ENCODE measurements around the gene DIAPH1.
"Not testable (repeated sequence)": the region's sequence is repeated elsewhere in the genome, so short reads cannot be mapped to it uniquely, and the experiment has no call there.

DNA sequence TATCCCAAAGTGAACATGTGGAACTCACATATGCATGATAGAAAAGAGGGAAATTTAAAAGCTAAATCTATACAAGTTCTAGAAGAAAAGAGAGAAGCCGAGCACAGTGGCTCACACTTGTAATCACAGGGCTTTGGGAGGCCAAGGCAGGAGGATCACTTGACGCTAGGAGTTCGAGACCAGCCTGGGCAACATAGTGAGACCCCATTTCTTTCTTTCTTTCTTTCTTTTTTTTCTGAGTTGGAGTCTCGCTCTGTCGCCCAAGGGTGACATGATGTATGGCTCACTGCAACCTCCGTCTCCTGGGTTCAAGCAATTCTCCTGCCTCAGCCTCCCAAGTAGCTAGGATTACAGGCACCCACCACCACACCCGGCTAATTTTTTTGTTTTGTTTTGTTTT is 8.9 kb downstream of the DIAPH1 start:
- TF ChIP-seq, protein P1, sequence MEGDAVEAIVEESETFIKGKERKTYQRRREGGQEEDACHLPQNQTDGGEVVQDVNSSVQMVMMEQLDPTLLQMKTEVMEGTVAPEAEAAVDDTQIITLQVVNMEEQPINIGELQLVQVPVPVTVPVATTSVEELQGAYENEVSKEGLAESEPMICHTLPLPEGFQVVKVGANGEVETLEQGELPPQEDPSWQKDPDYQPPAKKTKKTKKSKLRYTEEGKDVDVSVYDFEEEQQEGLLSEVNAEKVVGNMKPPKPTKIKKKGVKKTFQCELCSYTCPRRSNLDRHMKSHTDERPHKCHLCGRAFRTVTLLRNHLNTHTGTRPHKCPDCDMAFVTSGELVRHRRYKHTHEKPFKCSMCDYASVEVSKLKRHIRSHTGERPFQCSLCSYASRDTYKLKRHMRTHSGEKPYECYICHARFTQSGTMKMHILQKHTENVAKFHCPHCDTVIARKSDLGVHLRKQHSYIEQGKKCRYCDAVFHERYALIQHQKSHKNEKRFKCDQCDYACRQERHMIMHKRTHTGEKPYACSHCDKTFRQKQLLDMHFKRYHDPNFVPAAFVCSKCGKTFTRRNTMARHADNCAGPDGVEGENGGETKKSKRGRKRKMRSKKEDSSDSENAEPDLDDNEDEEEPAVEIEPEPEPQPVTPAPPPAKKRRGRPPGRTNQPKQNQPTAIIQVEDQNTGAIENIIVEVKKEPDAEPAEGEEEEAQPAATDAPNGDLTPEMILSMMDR (conservative IDR thresholded peaks at IDR 0.05; ENCODE audit: low read length) = not testable (repeated sequence)
- TF ChIP-seq EZH2phosphoT487 (IDR thresholded peaks at IDR 0.05; ENCODE audit: borderline replicate concordance) = not testable (repeated sequence)
